GM12873 (cell line): ENCODE results near the gene SESN1.

Experiments used
- CTCF ChIP-seq: IDR thresholded peaks from 2 replicates; pipeline ENCODE4 v1.5.1; 2012; ENCODE audit warnings: low read depth, mild to moderate bottlenecking, moderate library complexity, low read length, control low read depth; ENCODE audit not compliant: insufficient read depth; ENCODE audit errors: missing control alignments

SESN1 gene

DNA sequence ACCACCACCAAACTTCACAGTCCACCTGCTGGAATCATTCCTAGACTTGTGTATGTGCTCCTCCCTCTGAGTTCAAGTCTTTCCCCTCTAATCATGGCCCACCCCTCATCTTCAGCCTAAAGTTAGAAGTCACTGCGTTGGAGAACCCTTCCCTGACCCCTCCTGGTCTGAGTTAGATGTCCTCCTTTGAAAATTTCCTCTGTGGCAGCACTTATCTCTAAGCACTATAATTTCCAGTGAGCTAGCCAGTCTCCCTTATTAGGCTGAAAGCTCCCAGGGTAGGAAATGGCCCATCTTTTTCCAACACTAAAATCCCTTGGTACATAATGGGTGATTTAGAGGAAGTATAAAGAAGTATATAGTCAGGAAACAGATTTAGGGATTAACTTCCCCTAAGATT lies 63.2 kb downstream of the SESN1 start:
- TF ChIP-seq CTCF, result no peak

DNA sequence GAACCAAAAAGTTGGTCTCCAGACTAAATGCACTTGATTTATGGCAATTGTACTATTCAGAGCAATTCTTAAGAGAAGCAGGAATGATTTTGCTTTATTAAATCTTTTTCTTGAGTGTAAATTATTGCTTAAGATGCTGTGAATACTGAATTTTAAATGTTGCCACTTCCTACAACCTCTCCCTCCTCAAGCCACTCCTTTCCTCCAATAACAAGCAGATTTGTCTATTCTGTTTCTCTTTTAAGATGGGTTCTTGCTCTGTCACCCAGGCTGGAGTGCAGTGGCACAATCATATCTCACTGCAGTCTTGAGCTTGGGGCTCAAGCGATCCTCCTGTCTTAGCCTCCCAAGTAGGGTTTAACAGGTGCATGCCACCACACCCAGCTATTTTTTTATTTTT lies 65.3 kb downstream of the SESN1 start:
- no peak for TF ChIP-seq CTCF

DNA sequence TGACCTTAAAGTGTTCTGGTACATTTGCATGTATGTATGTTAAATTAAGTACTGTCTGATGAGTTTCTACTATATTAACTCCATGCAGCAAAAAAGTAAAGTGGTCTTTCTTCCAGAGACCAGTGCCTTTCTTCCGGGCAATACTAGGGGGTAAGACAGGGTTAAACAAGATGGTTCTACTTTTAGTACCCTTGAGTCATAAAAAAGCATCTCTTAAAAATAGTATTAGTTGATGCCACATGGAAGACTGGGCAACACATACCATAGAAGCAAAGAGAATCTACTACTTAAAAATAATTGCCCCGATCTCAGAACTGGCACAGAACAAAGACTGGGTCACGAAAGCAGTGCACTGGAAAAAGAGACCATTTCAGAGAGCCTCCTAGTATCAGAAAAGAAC lies 66.2 kb downstream of the SESN1 start:
- no peak for TF ChIP-seq CTCF

DNA sequence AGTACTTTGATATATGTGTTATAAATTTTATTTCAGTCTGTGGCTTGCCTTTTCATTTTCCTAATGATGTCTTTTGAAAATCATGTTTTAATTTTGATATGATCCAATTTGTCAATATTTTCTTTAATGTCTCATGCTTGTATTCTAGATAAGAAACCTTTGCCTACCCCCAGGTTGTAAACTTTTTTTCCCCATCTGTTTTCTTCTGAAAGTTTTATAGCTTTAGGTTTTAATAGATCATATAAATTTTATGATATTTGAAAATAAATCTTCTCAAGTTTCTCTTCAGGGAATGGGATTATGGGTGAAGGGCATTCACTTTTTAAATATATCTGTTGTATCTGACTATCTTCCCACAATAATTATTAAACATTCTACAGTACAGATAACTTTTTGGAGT lies 66.7 kb downstream of the SESN1 start:
- no peak for TF ChIP-seq CTCF

GRCh38 chr6:109025639-109026038 lies 69.0 kb downstream of the SESN1 start:
- TF ChIP-seq CTCF, result no peak

GRCh38 chr6:109024784-109025183 lies 69.9 kb downstream of the SESN1 start:
- no peak for TF ChIP-seq CTCF

DNA sequence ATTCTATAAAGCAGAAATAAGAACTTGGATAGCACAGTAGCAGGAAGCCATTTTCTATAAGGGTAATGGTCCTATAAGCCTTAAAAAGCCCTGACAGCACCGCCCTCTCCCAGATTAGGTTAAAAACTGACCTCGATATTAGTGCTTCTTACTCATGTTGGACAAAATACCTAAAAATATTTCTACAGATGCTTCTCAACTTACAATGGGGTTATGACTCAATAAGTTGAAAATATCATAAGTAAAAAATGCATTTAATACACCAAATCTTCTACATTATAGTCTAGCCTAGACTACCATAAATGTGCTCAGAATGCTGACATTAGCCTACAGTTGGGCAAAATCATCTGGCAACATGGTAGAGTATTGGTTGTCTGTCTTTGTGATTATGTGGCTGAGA lies 70.3 kb downstream of the SESN1 start:
- TF ChIP-seq CTCF, result no peak

GRCh38 chr6:109023356-109023925 lies 71.2 kb downstream of the SESN1 start:
- no peak for TF ChIP-seq CTCF
